CD4-positive, CD25-positive, alpha-beta regulatory T cell (primary cell): Measurements from ENCODE around the gene MYRF. TPM values are rescaled to one million over a fixed set of nuclear protein-coding genes. Genes with fewer than 3 reads are reported as not detected.

Experiments
- ATAC-seq, 2 donors: fragments of 150-1000 bp; cut with Tn5 transposase; one replicate each; pipeline ENCODE4 v1.10.0; 2021; ENCODE audit warnings: low read depth in 2 of 2, moderate number of reproducible peaks in 2 of 2, moderate library complexity in 1 of 2
- DNase-seq, 3 donors: peaks; one replicate each; pipeline versions ENCODE4 v3.0.0 to v3.0.0-alpha.2; 2012 to 2022; ENCODE audit warnings: mixed read lengths in 1 of 3
- H3K27ac ChIP-seq: one replicate; pipeline ENCODE4 v1.7.0; 2013; ENCODE audit warnings: mild to moderate bottlenecking, low read length; ENCODE audit not compliant: insufficient read depth, poor library complexity, severe bottlenecking
- H3K27me3 ChIP-seq: one replicate; pipeline ENCODE4 v1.7.0; 2013; ENCODE audit warnings: low read length; ENCODE audit not compliant: control insufficient read depth, insufficient read depth
- H3K36me3 ChIP-seq: one replicate; pipeline ENCODE4 v1.7.0; 2013; ENCODE audit warnings: mild to moderate bottlenecking, low read length, moderate library complexity; ENCODE audit not compliant: control insufficient read depth, insufficient read depth
- H3K4me1 ChIP-seq: 2 replicates; pipeline ENCODE4 v1.7.0; 2013; ENCODE audit warnings: mild to moderate bottlenecking, low read length; ENCODE audit not compliant: insufficient read depth, control insufficient read depth, poor library complexity, severe bottlenecking
- H3K4me3 ChIP-seq: one replicate; pipeline ENCODE4 v1.7.0; 2013; ENCODE audit warnings: low read depth, mild to moderate bottlenecking, low read length, moderate library complexity
- H3K9me3 ChIP-seq, 2 experiments: 1 replicate in 1 of 2; 2 replicates in 1 of 2; pipeline ENCODE4 v1.7.0; 2013; ENCODE audit warnings: low read length in 2 of 2, mild to moderate bottlenecking in 1 of 2, moderate library complexity in 1 of 2; ENCODE audit not compliant: control insufficient read depth in 2 of 2
- H3K27ac Mint-ChIP-seq, 3 donors: one replicate each; pipeline ENCODE4 v1.8.0; 2020 to 2022; ENCODE audit warnings: mild to moderate bottlenecking in 3 of 3, mixed read lengths in 3 of 3, moderate library complexity in 2 of 3
- H3K27me3 Mint-ChIP-seq: one replicate; pipeline ENCODE4 v1.8.0; 2022; ENCODE audit warnings: mild to moderate bottlenecking, mixed read lengths
- H3K36me3 Mint-ChIP-seq: one replicate; pipeline ENCODE4 v1.8.0; 2020; ENCODE audit warnings: mixed read lengths
- H3K4me1 Mint-ChIP-seq, 4 donors: one replicate each; pipeline ENCODE4 v1.8.0; 2020 to 2022; ENCODE audit warnings: mixed read lengths in 4 of 4, mild to moderate bottlenecking in 1 of 4
- H3K4me3 Mint-ChIP-seq, 4 donors: one replicate each; pipeline ENCODE4 v1.8.0; 2020 to 2022; ENCODE audit warnings: mild to moderate bottlenecking in 4 of 4, mixed read lengths in 4 of 4, moderate library complexity in 3 of 4
- H3K9me3 Mint-ChIP-seq, 7 donors: one replicate each; pipeline ENCODE4 v1.8.0; 2020 to 2022; ENCODE audit warnings: mixed read lengths in 7 of 7, mild to moderate bottlenecking in 3 of 7, moderate library complexity in 2 of 7
- polyA plus RNA-seq, 4 donors: library from polyadenylated mRNA; unstranded; fragments of 300-500 nt; fragmentation: Illumina TruSeq; gene quantifications; one replicate each; pipeline ENCODE4 v1.2.3, GENCODE V29; 2021
- total RNA-seq: library from RNA; stranded (reverse); gene quantifications from one replicate; pipeline ENCODE4 v1.2.3, GENCODE V29; 2022

Gene MYRF
- total and polyA plus RNA-seq, 5 donors from 2014 or later = 0.20 to 0.74 (median 0.30) TPM; not detected in 2

DNA sequence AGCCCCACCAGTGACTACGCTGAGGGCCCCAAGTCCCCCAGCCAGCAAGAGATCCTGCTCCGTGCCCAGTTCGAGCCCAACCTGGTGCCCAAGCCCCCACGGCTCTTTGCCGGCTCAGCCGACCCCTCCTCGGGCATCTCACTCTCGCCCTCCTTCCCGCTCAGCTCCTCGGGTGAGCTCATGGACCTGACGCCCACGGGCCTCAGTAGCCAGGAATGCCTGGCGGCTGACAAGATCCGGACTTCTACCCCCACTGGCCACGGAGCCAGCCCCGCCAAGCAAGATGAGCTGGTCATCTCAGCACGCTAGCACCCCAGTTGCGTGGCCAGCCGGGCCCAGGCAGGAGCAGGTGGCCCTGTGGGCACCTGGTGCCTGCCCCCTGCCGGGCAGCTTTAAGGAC lies 8.3 kb upstream of the MYRF start:
- ATAC-seq = no peak
- no peaks in the 10 kb centered on the region for H3K9me3 Mint-ChIP-seq

DNA sequence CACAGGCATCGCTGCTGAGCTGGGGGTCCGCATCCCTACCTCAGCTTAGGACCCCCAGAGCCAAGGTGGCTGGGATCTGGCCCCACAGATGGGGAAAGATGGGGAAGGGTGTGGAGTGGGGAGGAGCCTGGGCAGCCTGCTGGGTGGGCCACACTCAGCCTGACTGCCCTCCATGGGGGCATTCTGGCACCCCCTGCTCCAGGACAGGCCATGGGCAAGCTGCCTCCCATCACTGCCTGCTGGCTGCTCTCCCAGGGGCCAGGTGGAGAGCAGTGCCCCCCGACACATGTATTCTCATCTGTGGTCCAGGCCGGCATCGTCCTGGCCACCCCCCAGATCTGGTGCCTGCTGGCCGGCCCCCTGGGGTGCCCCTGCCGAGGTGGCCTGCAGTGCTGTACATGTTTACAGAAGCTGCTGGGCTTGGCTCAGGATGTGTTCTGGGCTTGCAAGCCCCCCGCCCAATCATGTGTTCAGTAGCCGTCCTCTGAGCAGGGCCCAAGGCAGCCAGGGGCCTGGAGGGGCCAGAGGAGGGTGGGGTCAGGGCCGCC lies 7.8 kb upstream of the MYRF start:
- Histone ChIP-seq H3K9me3 (no peaks in the 10 kb centered on the region), H3K27me3 (no peaks in the 10 kb centered on the region), H3K27ac (no peak overlapping the region), H3K36me3 (no peaks in the 10 kb centered on the region), H3K4me1 (no peaks in the 10 kb centered on the region), H3K4me3 (no peak overlapping the region)
- Mint-ChIP-seq H3K9me3 (peaks cover 0 to 3% (median 0%) of the 10 kb centered on the region in 7 donors), H3K27me3 (no peaks in the 10 kb centered on the region), H3K27ac (no peak overlapping the region), H3K36me3 (no peaks in the 10 kb centered on the region), H3K4me1 (no peaks in the 10 kb centered on the region), H3K4me3 (no peak overlapping the region)
- DNase-seq = no peak
- no peak for ATAC-seq

More for the DNA sequence above, 8.3 kb upstream of the MYRF start:
- Histone ChIP-seq H3K27me3 (no peaks in the 10 kb centered on the region), H3K4me1 (no peaks in the 10 kb centered on the region), H3K27ac (no peak overlapping the region), H3K9me3 (no peaks in the 10 kb centered on the region), H3K36me3 (no peaks in the 10 kb centered on the region), H3K4me3 (no peak overlapping the region)
- no peaks in the 10 kb centered on the region for H3K36me3 Mint-ChIP-seq
- no peak overlapping the region for H3K4me3 Mint-ChIP-seq
- H3K27ac Mint-ChIP-seq = no peak overlapping the region
- no peaks in the 10 kb centered on the region for H3K4me1 Mint-ChIP-seq
- no peak for DNase-seq
- no peaks in the 10 kb centered on the region for H3K27me3 Mint-ChIP-seq

DNA sequence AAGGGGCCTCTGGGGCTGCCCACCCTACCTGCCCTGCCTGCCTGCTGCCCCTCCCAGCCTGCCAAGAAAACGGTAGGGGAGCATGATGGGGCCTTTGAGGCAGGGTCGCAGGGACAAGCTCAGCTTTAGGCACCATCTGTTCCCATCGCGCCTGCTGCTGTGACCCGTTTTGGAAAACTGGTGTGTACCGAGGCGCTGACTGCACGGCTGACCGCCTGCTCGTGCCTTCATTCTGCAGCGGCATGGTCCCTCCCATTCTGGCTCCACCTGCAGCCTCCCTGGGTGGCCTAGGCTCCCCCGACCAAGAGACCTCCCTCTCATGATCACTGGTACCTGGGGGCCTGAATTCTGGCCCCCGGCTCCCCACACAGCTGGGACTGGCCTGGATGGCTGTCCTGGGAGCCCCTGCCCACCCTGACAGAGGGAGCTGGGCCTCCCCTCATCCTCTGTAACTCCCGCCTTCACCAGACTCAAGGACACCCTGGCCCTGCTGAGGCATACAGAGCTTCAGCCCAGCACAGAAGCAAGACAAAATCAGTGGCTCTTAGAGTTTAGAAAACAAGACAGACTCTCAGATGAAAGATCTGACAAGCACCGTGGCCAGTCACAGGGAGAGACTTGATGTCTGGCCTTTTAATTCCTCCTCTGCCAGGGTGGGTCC lies 6.5 kb upstream of the MYRF start:
- Mint-ChIP-seq H3K36me3 (peaks cover under 1% of the 10 kb centered on the region), H3K27ac (no peak overlapping the region), H3K4me1 (no peaks in the 10 kb centered on the region), H3K27me3 (peaks cover 8% of the 10 kb centered on the region), H3K9me3 (peaks cover 0 to 3% (median 0%) of the 10 kb centered on the region in 7 donors), H3K4me3 (no peak overlapping the region)
- ATAC-seq = no peak
- no peak overlapping the region for H3K27ac ChIP-seq
- H3K27me3 ChIP-seq = peaks cover 2% of the 10 kb centered on the region
- no peak overlapping the region for H3K4me3 ChIP-seq
- no peaks in the 10 kb centered on the region for H3K4me1 ChIP-seq
- DNase-seq = no peak
- H3K9me3 ChIP-seq = no peaks in the 10 kb centered on the region
- no peaks in the 10 kb centered on the region for H3K36me3 ChIP-seq

DNA sequence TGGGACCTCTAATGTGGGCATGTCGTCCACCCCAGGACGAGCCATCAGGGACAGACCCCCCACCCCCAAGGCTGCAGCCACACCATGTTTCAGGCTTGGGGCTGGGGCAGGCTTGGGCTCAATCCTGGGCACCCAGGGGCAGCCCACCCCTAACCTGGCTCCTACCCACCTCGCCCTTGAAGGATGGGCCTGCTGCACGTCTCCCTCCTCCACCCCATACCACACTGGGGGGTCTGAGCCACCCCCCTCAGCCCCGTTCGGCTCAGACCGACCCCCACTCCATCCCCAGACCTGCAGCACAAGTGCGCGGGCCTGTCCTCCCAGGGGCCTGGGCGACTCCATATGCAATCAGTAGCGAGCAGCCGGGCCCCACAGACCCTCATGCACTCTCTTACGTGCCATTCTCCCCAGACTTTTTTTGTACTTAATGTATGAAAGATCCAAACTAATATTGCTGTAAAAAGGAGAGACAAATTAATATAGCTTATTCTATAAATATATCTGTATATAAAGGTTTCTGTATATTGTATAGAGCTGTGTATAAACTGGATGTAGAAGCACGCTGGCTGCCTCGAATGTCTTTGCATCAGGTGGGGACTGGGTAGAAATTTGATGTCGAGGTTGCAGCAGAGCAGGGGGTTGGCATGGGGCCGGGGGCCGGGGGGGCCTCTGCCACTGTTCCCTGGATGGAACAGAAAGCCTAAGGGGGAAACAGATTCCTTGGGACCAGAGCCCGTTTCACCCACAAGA lies 5.8 kb upstream of the MYRF start:
- Mint-ChIP-seq H3K27me3 (peaks cover 15% of the 10 kb centered on the region), H3K9me3 (peaks cover 0 to 3% (median 0%) of the 10 kb centered on the region in 7 donors), H3K36me3 (peaks cover 3% of the 10 kb centered on the region), H3K27ac (no peak overlapping the region), H3K4me1 (peaks cover 0 to 3% (median 0%) of the 10 kb centered on the region in 4 donors), H3K4me3 (no peak overlapping the region)
- Histone ChIP-seq H3K4me1 (no peaks in the 10 kb centered on the region), H3K4me3 (no peak overlapping the region), H3K27ac (no peak overlapping the region), H3K36me3 (no peaks in the 10 kb centered on the region), H3K27me3 (peaks cover 6% of the 10 kb centered on the region), H3K9me3 (no peaks in the 10 kb centered on the region)
- DNase-seq (no peak), ATAC-seq (no peak)

DNA sequence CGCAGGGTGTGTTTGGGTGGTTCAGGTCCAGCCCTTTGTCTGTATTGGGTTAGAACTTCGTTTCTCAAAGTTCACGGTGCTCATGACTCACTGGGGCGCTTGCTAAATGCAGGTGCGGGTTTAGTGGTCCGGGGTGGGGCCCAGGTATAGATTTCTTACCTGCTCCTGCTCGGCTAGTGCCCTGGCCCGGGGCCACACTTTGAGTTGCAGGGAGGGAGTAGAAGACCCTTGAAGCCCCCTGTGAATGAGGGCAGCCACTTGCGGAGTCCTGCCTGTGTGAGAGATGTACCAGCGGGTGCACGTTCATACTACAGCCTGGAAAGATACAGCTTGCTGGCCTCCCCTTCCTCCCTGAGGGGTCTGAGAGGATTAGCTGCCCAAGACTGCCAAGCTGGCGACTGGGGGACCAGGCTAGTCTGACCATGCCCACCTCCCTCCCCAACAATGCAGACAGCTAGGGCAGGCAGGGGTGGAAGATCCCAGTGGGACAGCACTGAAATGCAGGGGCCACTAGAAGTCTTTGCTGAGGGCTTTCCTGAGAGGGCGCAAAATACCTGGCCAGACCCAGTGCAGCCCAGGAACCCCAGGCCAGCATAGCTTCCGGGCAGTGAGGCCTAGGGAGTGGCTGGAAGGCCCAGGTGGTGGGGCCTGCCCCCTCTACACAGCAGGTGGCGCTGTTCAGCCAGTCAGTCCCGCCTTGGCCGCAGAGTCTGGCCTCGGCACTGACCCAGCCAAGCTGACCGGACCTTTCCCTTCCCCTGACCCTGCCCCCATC lies 5.1 kb upstream of the MYRF start:
- Mint-ChIP-seq H3K27ac (no peak overlapping the region), H3K4me1 (peaks cover 0 to 7% (median under 1%) of the 10 kb centered on the region in 4 donors), H3K36me3 (peaks cover 3% of the 10 kb centered on the region), H3K27me3 (peaks cover 18% of the 10 kb centered on the region), H3K9me3 (peaks cover 0 to 3% (median 0%) of the 10 kb centered on the region in 7 donors), H3K4me3 (no peak overlapping the region)
- H3K36me3 ChIP-seq = no peaks in the 10 kb centered on the region
- H3K27me3 ChIP-seq = peaks cover 9% of the 10 kb centered on the region
- H3K27ac ChIP-seq = no peak overlapping the region
- ATAC-seq (peak in 1 of 2 donors; percentile 38), DNase-seq (peak in 2 of 3 donors; percentile 19 to 38)
- no peak overlapping the region for H3K4me3 ChIP-seq
- H3K9me3 ChIP-seq = no peaks in the 10 kb centered on the region
- H3K4me1 ChIP-seq = no peaks in the 10 kb centered on the region

DNA sequence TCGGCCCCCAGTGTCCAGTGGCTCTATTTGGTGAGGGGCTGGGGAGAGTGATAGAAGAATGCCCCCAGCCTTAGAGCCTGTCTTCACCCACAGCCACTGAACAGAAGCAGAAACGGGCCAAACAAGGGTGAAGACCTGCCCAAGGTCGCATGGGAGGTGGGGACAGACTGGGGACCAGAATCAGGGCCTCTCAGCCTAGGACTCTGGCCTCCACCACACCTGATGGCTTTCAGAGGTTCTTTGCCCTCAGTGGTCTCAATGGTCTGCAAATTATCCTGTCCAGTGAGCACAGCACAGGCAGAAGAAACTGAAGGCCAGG lies 4.5 kb upstream of the MYRF start:
- peaks cover 3% of the 10 kb centered on the region for H3K4me1 ChIP-seq
- no peak overlapping the region for H3K4me3 ChIP-seq
- H3K27ac ChIP-seq = no peak overlapping the region
- H3K4me3 Mint-ChIP-seq = no peak overlapping the region
- peaks cover 3% of the 10 kb centered on the region for H3K36me3 Mint-ChIP-seq
- H3K36me3 ChIP-seq = no peaks in the 10 kb centered on the region
- H3K27ac Mint-ChIP-seq = no peak overlapping the region
- H3K27me3 ChIP-seq = peaks cover 9% of the 10 kb centered on the region
- peaks cover 0 to 3% (median 0%) of the 10 kb centered on the region in 7 donors for H3K9me3 Mint-ChIP-seq
- ATAC-seq = no peak
- peaks cover 20% of the 10 kb centered on the region for H3K27me3 Mint-ChIP-seq
- H3K9me3 ChIP-seq = no peaks in the 10 kb centered on the region
- peaks cover 0 to 7% (median under 1%) of the 10 kb centered on the region in 4 donors for H3K4me1 Mint-ChIP-seq
- DNase-seq = no peak

DNA sequence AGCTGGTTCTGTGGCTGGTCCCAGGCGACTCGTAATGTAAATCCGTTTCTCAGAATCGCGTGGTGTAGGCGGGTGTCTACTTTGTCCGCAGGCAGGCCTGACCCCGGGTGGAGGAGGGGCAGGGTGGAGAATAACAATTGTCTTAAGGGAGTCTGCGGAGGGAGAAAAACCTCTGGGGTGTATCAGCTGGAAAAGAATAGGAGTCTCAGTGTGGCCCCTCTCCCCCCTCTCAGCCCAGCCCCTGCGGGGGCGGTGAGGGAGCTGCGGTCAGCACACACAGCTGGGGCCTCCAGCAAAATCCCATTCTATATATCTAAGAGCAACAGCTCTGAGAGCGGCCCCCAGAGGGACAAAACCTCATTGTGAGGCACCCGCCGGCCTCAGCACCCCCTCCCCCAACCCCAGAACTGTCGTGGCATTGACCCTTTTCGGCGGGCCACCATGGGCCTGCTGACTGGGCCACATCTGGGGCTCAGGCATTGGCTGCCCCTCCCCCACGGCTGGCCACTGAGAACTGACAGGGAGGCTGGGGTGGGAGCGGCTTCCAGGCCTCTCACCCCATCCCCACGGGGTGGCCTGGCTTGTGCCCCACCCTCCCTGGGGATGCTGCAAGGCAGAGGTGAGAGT lies 2.7 kb upstream of the MYRF start:
- ATAC-seq (no peak), DNase-seq (no peak)
- H3K27me3 ChIP-seq = peaks cover 9% of the 10 kb centered on the region
- Mint-ChIP-seq H3K27me3 (peaks cover 31% of the 10 kb centered on the region), H3K27ac (no peak overlapping the region), H3K4me3 (no peak overlapping the region), H3K36me3 (peaks cover 3% of the 10 kb centered on the region), H3K4me1 (peaks cover 0 to 14% (median 4%) of the 10 kb centered on the region in 4 donors), H3K9me3 (peaks cover 0 to 5% (median 0%) of the 10 kb centered on the region in 7 donors)
- H3K4me3 ChIP-seq = no peak overlapping the region
- no peaks in the 10 kb centered on the region for H3K9me3 ChIP-seq
- no peak overlapping the region for H3K27ac ChIP-seq
- peaks cover 6% of the 10 kb centered on the region for H3K4me1 ChIP-seq
- no peaks in the 10 kb centered on the region for H3K36me3 ChIP-seq
